ENCODE data around the gene KCNMB3.

DNA sequence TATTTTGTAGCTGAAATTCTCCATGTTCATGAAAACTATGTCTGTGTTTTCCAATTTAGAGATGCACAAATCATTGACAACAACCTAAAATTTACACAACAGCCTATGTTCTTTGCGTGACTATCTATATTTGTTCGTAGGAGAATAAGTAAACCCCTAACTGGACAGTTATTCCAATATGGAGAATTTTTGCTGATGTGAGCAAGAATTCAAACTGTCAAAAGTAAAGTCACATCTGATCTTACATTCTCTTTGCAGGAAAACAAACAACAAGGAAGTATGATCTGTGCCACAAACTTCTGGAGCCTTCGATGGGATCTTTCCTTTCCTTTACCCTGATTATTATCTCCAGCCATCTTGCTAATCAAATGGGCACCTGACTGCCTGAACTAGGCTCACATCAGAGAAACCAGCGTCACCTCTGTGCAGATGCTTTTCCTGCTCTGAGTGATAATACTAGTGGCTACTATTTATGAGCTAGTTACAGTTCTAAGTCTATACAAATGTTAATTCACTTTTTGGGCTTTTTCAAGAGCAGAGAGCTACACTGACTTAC lies 18.3 kb upstream of the KCNMB3 start:
- no peak for TF ChIP-seq CTCF (IDR thresholded peaks at IDR 0.05; ENCODE audit: low read depth, low read length)
- TF ChIP-seq EZH2phosphoT487 (IDR thresholded peaks at IDR 0.05; ENCODE audit: low read depth) = no peak

All from OCI-LY3 (cell line).